Peyer's patch (tissue), 4 donors: ENCODE measurements around the gene TRMT61B.

Experiments
- CTCF ChIP-seq, 6 experiments: fragments of 450-650 bp in 4 of 6; fragments of 200-600 bp in 2 of 6; sonication (generic) in 1 of 6; IDR thresholded peaks; one replicate each; pipeline ENCODE4 v1.5.1; 2017 to 2019; ENCODE audit warnings: antibody characterized with exemption in 6 of 6, mild to moderate bottlenecking in 3 of 6, moderate library complexity in 1 of 6
- POLR2A ChIP-seq, 2 donors: fragments of 450-650 bp; IDR thresholded peaks; one replicate each; pipeline ENCODE4 v1.5.1; 2017; ENCODE audit warnings: antibody characterized with exemption in 2 of 2, mild to moderate bottlenecking in 2 of 2, moderate library complexity in 2 of 2

GRCh38 chr2:28833740-28834470 lies 36.2 kb downstream of the TRMT61B start:
- TF ChIP-seq CTCF (IDR thresholded peaks at IDR 0.05) (no peak), POLR2A (IDR thresholded peaks at IDR 0.05) (no peak)
